ENCODE measurements around the gene ANKRD13C.

GRCh38 chr1:70286453-70286852, 68.1 kb downstream of the ANKRD13C start:
- TF ChIP-seq POLR2AphosphoS5 (IDR thresholded peaks at IDR 0.05) = no peak
- no peak for TF ChIP-seq POLR2A (IDR thresholded peaks at IDR 0.05)
- TF ChIP-seq, protein P1, sequence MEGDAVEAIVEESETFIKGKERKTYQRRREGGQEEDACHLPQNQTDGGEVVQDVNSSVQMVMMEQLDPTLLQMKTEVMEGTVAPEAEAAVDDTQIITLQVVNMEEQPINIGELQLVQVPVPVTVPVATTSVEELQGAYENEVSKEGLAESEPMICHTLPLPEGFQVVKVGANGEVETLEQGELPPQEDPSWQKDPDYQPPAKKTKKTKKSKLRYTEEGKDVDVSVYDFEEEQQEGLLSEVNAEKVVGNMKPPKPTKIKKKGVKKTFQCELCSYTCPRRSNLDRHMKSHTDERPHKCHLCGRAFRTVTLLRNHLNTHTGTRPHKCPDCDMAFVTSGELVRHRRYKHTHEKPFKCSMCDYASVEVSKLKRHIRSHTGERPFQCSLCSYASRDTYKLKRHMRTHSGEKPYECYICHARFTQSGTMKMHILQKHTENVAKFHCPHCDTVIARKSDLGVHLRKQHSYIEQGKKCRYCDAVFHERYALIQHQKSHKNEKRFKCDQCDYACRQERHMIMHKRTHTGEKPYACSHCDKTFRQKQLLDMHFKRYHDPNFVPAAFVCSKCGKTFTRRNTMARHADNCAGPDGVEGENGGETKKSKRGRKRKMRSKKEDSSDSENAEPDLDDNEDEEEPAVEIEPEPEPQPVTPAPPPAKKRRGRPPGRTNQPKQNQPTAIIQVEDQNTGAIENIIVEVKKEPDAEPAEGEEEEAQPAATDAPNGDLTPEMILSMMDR (IDR thresholded peaks at IDR 0.05) = no peak
